CD4-positive, alpha-beta T cell treated with Interleukin-4 for 1 hour (primary cell): Measurements from ENCODE around the gene EIF3L.

Experiments used
- DNase-seq, 2 donors: peaks; one replicate each; pipeline ENCODE4 v3.0.0-alpha.2; 2020 to 2022

Gene EIF3L

DNA sequence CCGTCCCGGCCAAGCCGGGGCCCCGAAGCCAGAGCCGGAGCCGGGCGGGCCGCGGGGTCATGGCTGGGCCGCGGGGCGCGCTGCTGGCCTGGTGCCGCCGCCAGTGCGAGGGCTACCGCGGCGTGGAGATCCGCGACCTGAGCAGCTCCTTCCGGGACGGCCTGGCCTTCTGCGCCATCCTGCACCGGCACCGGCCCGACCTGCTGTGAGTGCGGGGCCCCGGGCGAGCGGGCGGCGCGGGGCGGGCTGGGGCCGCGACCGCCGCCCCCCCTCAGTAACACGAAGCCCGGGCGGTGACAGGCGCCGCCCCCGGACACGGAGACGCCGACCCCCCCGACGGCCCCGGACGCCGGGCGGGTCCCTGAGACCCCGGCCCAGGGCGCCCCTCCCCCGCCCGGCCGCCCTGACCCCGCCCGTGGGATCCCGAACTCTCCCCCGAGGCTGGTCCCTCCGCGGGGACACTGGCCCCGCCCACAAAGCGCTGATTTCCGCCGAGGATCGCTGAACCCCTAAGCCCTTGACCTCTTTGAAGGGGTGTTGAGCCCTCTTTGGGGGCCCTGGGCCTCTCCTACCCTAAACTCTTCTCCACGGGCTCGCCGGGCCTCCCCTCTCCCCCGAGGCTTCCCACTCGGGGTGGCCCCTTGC is 57.3 kb downstream of the EIF3L start:
- peak in 1 of 2 donors; percentile 35 for DNase-seq

DNA sequence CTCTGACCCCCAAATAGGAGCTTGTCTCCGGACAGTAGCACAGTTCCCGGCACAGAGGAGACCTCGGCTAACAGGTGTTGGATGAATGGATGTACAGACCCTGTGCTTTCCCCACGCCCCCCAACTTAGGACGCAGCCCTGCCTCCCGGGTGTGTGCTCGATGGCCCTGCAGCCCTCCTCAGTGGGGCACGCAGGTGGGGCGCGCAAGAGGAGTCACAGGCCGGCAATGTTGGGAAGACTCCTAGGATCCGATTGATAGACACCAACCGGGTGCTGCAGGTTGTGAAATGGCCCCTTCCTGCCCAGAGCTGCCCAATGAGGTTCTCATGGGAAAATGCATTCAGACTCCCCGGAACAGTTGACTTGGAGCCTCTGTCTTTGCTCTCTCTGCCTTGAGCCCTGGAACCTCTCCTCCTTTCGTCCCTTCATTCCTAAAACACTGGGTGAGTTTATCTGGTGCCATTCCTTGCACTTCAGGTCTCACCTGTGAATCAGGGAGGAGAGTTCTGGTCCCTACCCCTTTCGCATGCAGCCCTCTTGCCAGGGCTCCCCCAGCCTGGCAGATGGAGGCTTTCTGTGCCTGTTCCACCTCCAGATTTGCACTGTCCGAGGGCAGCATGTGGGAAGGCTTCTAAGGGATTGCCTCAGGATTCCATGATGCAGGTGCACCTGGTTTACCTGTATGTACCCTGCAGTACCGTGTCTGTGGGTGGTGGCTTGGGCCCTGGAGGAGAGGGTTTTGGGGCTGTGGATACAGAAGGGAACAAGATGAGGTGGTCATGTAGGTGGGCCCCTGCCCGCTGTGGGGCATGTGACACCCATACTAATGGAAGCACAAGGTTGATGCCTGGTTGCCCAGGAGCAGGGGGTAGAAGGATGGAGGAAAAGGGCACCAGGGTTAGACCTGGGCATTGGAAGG is 58.1 kb downstream of the EIF3L start:
- no peak for DNase-seq

DNA sequence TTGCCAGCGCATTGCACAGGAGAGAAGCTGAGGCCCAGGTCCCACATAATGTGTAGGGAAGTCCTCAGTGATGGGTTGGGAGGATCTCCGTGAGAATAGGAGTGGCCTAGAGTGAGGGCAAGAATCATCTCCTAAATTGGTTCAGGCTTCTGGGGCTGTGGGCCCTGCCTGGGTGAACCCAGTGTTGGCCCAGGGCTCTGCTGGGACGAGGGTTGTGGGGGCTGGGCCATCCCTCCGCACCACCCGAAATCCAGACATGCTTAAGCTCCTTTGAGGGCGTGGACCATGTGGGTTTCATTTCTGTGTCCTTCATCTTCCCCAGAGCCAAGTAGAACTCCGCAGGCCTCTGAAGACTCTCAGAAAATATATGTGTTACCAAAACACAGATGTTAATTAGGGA is 60.5 kb downstream of the EIF3L start:
- DNase-seq = no peak

DNA sequence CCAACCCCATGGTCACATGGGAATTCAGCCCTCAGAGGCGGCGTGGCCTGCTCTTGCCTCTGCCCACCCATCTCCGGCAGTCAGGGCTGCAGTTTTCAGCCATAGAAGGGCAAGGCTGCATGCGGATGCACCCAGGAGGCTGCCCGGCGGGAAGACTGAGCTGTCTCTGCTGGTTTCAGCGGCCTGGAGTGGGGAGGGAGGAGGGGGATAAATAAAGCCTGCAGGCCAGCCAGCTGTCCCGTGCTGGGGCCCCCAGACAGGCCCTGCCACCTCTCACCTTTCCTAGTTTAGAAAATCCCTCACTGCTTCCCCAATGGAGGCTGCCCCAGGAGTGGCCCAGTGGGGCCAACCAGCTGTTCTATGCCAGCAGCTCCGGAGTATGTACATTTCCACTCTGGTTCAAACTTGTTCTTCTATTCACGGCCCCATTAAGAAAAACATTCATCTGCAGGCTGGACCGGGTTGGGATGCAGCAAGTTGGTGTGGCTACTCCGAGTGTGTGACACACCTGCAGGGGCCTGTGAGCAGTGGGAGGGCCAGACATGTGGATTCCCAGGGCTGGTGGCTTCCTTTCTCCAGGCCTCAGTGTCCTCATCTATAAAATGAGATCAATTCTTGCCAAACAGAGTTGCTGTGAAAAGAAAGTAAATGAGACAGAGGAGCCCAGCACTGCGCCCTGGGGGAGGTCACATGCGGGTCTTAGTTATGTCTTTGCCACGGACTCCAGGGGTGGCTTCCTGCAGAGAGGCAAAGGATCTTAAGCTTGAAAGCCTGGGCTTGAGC is 61.9 kb downstream of the EIF3L start:
- no peak for DNase-seq

DNA sequence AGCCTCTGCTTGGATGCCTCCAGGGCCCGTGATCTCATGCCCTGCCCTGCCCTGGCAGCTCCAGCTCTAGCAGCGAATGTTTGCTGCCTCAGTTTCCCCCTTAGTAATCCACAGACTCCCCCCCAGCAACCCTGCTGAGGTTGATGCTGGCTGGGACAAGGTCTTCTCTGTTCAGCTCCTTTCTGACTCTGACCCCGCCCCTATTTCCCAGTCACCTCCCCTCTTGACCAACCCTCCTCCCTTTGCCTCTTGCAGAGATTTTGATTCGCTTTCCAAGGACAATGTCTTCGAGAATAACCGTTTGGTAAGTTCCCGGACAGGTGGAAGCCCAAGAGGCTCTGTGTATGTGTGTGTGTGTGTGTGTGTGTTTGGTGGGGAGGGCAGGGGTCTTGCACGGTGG is 62.5 kb downstream of the EIF3L start:
- no peak for DNase-seq

DNA sequence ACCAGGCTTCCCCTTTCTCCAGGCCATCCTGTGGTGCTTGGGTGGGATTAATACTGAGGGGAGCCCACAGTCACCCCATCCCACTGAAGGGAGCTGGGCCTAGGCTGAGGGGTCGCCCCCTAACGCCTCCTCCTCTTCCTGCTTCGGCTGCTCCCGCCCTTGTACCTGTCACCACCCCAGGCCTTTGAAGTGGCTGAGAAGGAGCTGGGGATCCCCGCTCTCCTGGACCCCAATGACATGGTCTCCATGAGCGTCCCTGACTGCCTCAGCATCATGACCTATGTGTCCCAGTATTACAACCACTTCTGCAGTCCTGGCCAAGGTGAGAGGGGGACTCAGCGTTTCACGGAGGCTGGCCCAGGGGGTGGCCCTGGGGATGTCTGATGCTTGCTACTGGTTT is 63.0 kb downstream of the EIF3L start:
- no peak for DNase-seq

DNA sequence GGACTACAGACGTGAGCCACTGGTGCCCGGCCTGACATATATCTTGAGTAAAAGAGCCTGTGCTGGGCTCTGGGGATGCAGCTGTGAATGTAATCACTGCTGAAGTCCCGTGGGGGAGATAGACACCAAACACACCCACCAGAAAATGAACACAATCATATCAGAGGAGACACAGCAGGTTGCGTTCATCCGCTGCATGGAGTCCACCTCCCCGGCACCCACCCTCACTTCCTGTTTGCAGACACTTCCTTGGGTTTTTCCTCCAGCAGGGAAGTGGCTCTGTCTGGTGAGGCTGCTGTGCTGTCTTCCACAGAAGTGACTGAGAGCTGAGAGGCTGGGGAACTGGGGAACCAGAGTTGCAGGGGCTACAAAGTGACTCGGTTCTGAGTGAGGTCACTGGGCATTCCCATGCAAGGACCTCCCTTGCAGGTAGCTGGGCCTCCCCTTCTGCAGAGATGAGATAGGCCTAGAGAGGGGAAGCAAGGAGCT is 64.1 kb downstream of the EIF3L start:
- DNase-seq = no peak

DNA sequence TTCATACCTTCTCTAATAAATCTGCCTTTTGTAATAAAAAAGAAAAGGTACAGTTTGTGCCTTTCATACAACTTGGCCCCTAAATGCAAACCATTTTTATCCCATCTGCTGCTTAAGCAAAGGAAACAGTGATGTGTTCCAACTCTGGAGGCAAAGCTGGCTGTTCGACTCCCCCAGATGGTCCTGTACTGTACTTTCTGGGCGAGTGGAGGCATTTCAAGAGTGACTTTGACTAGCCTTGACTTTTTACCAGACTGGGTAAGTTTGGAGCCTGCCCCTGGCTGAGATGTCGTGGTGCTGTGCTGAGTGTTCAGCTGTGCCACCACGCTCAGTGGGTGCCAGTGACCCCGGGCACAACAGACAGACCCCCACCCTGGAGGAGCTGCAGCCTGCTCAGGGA is 67.1 kb downstream of the EIF3L start:
- DNase-seq = no peak

DNA sequence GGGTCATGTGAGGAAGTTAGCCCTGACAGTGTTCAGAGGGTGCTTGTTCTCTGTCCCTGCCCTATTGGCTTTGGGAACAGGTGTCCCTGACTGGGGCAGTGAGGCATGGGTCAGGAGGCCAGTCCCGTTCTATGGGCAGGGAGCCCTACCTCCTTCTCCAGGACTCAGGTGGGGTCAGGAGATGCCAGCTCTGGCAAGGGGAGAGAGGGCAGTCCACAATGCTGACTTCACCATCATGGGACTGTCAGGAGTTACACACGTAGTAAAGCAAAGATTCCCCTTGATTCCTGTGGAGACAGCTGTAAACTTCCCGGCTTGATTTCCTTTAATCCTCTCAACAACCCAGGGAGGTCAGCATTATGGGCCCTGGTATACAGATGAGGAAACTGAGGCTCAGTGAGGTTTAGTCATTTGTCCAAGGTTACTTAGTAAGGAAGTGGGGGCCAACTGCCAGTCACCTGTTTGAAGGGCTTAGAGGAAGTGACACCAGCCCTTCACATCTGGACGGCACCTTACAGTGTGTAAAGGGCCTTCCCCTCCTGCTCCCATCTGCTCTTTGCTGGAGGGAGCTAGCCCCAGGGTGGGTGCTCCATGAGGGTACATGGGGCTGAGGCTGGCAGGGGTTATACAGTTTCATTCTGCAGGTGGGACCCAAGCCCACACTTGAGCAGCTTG is 68.8 kb downstream of the EIF3L start:
- no peak for DNase-seq

DNA sequence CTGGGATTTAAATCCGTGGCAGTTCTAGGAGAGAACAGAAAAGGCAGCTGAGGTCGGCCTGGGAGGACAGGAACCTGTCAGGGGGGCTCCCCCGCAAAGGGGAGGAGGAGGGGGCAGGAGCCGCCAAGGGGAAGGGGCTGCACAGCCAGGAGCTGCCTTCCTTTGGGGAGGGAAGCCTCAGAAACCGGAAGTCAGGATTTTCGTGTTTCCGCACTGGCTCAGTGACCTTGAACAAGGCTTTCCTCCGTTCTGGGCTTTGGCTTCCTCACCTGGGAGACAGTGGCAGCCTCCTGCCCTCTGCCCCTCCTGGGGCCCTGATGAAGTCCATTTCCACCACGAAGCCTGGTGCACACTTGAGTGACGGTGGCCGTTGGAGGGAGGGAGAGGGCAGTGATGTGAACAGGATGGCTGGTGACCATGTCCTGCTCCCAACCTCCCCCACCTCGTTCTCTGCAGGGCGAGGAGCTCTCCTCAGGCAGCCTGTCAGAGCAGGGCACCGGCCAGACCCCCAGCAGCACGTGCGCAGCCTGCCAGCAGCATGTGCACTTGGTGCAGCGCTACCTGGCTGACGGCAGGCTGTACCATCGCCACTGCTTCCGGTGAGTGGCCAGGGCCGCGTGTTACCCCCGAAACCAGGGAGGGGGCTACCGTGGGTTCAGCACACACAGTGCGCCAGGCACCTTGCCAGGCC is 69.5 kb downstream of the EIF3L start:
- no peak for DNase-seq

DNA sequence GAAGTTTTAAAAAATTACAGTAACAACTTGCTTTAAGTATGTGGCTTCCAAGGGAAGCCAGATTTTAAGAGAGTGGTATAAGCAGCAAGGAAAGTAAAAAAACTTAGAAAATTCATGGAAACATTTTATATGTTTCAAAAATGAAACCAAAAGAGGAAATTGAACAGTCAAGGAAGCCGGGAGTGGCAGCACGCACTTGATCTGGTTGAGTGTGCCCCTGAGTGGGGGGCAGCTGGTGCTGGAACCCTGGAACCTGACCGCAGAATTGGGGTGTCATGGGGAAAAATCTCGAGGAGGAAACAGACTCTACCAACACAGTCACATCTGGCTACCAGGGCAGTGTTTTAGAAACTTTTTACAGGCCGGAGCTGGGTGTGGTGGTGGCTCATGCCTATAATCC is 70.9 kb downstream of the EIF3L start:
- no peak for DNase-seq

DNA sequence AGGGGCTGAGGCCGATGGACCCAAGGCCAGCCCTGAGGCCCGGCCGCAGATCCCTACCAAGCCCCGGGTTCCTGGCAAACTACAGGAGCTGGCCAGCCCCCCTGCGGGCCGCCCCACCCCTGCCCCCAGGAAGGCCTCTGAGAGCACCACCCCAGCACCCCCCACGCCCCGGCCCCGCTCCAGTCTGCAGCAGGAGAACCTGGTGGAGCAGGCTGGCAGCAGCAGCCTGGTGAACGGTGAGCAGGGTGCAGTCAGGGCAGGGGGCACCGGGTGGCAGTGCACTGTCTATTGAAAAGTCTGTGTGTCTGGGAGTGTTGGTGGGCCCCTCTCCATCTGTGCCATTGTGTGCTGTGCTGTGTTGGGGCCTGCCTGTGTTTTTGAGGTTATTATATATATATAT is 73.0 kb downstream of the EIF3L start:
- DNase-seq = no peak

DNA sequence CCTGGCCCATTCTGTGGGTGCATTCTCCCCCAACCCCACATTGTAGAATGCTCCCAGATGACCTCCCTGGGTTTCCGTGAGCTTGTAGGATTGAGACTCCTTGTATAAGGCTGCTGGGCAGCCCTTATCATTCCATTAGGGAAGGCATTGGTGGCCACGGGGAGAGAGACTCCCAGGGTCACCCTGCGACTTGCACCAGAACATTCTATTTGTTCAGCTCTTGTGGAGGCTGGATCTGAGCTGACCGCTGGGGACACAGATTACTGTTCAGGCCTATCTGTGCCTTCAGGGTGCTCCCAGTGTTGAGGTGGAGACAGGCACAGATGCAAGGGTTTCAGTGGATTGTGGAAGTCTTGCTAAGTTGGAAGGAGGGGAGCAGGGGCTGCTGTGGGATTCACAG is 74.7 kb downstream of the EIF3L start:
- DNase-seq = no peak

DNA sequence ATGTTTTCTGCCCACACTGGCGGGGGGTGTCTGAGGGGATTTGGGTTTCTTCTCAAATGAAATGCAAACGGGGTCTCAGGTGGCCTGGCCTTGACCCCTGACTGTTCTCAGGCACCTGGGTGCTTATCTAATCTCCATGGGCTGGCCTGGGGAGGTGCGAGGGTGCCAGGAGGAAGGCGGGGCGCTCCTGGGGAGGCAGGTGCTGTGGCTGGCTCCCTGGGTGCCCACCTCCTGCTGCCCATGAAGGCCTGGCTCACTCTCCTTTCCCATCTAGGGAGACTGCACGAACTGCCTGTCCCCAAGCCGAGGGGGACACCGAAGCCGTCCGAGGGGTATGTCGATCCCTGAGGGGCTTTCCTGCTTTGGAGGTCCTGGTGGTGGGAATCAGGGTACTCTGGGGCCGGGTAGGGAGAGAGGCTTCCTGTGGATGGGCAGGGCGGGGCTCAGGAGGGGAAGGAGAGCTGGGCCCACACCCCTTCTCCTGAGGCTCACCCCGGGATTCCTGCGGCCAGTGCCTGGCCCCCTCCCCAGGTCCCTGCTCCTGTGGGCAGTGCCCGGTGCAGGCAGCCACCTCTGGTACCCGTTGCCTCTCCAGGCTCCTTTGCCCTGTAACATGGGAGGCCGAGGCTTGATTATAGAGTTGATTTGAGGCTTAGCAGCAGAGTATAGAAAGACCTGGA is 75.3 kb downstream of the EIF3L start:
- DNase-seq = no peak

DNA sequence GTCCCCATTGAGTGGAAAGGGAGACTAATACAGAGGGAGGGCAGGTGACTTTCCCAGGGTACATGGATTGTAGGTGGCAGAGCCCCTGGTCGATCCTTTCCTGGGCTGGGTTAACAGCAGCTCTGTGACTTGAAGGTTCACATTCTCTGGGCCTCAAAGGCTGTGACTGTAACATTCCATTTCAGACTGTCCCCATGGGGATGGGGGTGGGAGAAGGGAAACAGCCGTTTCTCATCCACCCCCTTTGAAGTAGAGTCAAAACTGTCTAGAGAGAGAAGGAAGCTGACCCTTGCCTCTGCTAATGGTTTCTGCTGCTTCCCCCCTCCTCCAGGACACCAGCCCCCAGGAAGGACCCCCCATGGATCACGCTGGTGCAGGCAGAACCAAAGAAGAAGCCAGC is 76.1 kb downstream of the EIF3L start:
- DNase-seq = no peak

DNA sequence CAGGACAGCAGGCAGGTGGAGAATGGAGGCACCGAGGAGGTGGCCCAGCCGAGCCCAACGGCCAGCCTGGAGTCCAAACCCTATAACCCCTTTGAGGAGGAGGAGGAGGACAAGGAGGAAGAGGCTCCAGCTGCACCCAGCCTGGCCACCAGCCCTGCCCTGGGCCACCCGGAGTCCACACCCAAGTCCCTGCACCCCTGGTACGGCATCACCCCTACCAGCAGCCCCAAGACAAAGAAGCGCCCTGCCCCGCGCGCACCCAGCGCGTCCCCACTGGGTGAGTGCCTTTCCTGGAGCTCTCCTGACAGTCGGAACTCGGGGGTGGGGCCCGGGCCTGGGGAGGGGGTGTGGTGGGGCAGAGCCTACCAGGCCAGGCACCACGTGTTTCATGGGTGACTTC is 76.5 kb downstream of the EIF3L start:
- no peak for DNase-seq

DNA sequence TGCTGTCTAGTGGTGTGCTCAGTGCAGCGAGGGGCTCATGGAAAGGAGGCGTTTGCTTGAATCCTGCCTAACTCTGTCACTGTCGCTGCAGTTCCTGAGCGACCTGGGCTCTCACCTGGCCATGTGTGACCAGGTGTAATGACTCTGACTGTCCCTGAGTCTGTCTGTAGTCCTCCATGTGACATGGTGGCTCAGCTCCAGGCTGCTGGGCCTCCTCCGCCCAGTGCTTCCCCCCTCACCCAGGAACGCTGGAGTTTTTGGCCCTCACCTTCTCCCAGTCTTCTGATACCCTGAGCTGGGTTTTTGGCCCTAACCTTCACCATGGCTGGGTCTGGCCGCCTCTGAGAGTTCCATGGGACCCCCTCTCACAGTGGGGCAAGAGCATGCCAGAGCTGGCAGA is 77.1 kb downstream of the EIF3L start:
- DNase-seq = no peak

DNA sequence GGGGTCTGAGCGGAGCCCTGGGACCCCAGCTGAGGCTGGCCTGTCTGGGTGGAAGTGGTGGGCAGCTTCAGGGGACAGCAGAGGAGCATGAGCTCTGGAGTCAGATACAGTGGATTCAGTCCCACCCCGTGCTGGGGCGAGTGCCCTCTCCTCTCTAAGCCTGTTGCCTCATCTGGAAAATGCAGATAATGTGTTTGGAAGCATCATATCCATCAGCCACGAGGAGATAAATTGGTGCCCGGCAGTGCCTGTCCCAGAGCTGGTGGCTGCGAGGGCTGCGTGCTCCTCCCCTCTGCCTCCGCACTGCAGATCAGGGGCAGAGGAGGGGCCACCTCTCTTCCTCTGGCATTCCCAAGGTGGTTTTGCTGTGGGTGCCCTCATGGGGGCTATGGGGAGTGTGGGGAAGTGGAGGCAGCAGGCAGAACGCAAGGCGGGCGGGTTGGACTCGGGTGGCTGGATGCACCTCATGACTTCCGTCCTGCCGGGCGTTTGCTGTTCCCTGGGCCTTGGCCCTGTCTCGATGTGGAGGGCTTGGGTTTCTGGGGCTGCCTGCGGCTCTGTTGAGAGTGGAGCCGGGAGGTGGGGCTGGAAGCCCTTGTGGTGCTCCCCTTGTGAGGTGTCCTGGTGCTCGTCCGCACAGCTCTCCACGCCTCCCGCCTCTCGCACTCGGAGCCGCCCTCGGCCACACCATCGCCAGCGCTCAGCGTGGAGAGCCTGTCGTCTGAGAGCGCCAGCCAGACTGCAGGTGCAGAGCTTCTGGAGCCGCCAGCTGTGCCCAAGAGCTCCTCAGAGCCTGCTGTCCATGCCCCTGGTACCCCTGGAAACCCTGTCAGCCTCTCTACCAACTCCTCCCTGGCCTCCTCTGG is 77.8 kb downstream of the EIF3L start:
- DNase-seq = no peak

DNA sequence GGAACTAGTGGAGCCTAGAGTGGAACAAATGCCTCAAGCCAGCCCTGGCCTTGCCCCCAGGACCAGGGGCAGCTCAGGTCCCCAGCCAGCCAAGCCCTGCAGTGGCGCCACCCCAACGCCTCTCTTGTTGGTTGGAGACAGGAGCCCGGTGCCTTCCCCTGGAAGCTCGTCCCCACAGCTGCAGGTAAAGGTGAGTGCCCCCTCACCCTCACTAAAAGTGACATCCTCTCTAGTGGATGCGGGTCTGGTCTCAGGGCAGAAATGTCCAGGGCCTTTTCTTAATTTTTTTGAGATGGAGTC is 78.4 kb downstream of the EIF3L start:
- no peak for DNase-seq

DNA sequence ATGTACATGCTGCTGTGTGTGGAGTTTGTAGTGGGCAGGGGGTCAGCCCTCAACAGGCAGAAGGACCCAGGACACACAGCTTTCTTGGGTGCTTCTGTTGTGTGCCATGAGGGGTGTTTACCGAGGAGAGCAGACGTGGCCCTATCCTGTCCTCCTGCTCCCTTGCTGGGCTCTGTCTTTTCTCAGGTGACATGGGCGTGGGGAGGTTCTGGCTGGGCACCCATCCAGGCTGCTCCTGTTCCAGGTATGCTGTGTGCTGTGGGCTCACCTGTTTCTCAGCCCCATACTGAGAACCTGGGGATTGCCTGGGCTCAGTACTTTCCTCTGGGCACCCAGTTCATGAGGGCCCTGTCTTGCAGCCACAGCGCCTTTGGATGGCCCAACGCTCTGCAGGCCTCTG is 80.2 kb downstream of the EIF3L start:
- DNase-seq = no peak
